ENCODE measurements around the gene DTD1.

- TF ChIP-seq CTCF (IDR thresholded peaks at IDR 0.05; ENCODE audit: borderline replicate concordance, extremely low read depth, low read length, poor library complexity, severe bottlenecking) (peak; percentile 44), EZH2 (IDR thresholded peaks at IDR 0.05; ENCODE audit: borderline replicate concordance, low read depth, low read length, severe bottlenecking) (no peak)
These were observed 206.0 kb downstream of the DTD1 start for GRCh38 chr20:18793625-18794427.
